ENCODE measurements around the gene TMPRSS7. TPM values are rescaled to one million over a fixed set of nuclear protein-coding genes. Genes with fewer than 3 reads are reported as not detected.
"Not testable (repeated sequence)": the region's sequence is repeated elsewhere in the genome, so short reads cannot be mapped to it uniquely, and the experiment has no call there.

Gene TMPRSS7
- total RNA-seq, 4 donors from 2014 or later, result not detected

DNA sequence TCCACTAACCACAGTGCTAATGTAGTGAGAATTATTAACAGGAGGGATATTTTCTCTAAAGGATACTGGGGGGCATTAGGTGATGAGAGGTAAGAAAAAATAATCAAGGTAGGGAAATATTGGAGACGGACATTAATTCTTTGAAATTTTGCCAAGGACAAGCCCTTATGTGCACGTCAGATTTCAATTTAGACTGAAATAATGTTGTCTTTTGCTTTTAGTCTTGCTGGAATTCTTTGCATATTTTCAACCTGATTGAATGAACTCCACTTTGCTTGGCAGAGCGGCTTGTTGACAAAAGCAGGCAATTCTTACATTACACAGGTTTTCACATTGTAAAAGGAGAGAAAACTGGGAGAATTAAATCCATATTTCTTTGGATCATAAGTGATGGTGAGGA, 26.6 kb downstream of the TMPRSS7 start:
- H3K9me3 ChIP-seq, result no peaks in the 10 kb centered on the region
- no peaks in the 10 kb centered on the region for H3K4me1 ChIP-seq
- H3K27ac ChIP-seq, result no peak overlapping the region
- no peak for DNase-seq
- no peak overlapping the region for H3K4me3 ChIP-seq
- H3K36me3 ChIP-seq, result no peaks in the 10 kb centered on the region
- no peak for TF ChIP-seq POLR2A (IDR thresholded peaks at IDR 0.05)
- TF ChIP-seq, protein P1, sequence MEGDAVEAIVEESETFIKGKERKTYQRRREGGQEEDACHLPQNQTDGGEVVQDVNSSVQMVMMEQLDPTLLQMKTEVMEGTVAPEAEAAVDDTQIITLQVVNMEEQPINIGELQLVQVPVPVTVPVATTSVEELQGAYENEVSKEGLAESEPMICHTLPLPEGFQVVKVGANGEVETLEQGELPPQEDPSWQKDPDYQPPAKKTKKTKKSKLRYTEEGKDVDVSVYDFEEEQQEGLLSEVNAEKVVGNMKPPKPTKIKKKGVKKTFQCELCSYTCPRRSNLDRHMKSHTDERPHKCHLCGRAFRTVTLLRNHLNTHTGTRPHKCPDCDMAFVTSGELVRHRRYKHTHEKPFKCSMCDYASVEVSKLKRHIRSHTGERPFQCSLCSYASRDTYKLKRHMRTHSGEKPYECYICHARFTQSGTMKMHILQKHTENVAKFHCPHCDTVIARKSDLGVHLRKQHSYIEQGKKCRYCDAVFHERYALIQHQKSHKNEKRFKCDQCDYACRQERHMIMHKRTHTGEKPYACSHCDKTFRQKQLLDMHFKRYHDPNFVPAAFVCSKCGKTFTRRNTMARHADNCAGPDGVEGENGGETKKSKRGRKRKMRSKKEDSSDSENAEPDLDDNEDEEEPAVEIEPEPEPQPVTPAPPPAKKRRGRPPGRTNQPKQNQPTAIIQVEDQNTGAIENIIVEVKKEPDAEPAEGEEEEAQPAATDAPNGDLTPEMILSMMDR (IDR thresholded peaks at IDR 0.05), result no peak
- intact Hi-C loops (cut with DNase I), result no loop called here
- WGBS, 2 donors, result 61 to 80% methylated on average over 3 of the region's 3 CpGs
- H3K27me3 ChIP-seq, result no peaks in the 10 kb centered on the region

DNA sequence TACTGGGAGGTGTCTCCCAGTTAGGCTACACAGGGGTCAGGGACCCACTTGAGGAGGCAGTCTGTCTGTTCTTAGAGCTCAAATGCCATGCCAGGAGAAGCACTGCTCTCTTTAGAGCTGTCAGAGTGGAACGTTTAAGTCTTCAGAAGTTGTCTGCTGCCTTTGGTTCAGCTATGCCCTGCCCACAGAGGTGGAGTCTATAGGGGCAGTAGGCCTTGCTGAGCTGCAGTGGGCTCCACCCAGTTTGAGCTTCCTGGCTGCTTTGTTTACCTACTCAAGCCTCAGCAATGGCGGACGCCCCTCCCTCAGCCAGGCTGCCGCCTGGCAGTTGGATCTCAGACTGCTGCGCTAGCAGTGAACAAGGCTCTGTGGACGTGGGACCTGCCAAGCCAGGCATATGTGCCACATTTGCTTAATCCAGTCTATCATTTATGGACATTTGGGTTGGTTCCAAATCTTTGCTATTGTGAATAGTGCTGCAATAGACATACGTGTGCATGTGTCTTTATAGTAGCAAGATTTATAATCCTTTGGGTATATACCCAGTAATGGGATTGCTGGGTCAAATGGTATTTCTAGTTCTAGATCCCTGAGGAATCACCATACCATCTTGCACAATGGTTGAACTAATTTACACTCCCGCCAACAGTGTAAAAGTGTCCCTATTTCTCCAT, 38.0 kb downstream of the TMPRSS7 start:
- peak overlapping the region in 3 of 4 donors; percentile 35 to 63 (median 42) for H3K27ac ChIP-seq
- peak in 1 of 4 donors; percentile 25 for TF ChIP-seq POLR2A (IDR thresholded peaks at IDR 0.05)
- H3K36me3 ChIP-seq; H3K9me3 ChIP-seq; intact Hi-C loops (cut with DNase I); DNase-seq; H3K27me3 ChIP-seq; H3K4me3 ChIP-seq: not testable (repeated sequence)
- WGBS, 2 donors, result 76 to 90% methylated on average over 2 to 5 of the region's 8 CpGs
- H3K4me1 ChIP-seq, result peaks cover 0 to 32% (median 3%) of the 10 kb centered on the region in 3 donors

DNA sequence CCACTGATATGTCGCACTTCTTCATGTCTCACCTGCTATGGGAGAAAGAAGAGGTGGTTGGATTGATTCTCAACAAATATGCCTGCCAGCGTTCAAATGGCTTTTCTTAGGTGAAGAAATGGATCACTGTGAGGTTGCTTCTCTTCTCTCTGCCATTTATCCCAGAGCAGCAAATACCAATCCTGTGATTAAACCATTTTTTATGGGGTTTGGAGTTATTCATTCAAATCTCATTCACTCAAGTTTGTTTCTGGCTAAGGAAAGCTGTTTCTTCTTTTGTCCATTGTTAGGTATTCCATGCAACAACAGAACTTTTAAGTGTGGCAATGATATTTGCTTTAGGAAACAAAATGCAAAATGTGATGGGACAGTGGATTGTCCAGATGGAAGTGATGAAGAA, 39.5 kb downstream of the TMPRSS7 start:
- H3K4me1 ChIP-seq, result peaks cover 0 to 32% (median 3%) of the 10 kb centered on the region in 3 donors
- no peak for DNase-seq
- 82 to 88% methylated on average over 2 of the region's 2 CpGs for WGBS, 2 donors
- no peak for TF ChIP-seq POLR2A (IDR thresholded peaks at IDR 0.05)
- TF ChIP-seq, protein P1 (IDR thresholded peaks at IDR 0.05), result no peak
- H3K27me3 ChIP-seq, result no peaks in the 10 kb centered on the region
- peak overlapping the region in 3 of 4 donors; percentile 63 to 83 (median 81) for H3K27ac ChIP-seq
- intact Hi-C loops (cut with DNase I), result no loop called here
- no peaks in the 10 kb centered on the region for H3K9me3 ChIP-seq
- H3K36me3 ChIP-seq, result no peaks in the 10 kb centered on the region
- H3K4me3 ChIP-seq, result no peak overlapping the region

DNA sequence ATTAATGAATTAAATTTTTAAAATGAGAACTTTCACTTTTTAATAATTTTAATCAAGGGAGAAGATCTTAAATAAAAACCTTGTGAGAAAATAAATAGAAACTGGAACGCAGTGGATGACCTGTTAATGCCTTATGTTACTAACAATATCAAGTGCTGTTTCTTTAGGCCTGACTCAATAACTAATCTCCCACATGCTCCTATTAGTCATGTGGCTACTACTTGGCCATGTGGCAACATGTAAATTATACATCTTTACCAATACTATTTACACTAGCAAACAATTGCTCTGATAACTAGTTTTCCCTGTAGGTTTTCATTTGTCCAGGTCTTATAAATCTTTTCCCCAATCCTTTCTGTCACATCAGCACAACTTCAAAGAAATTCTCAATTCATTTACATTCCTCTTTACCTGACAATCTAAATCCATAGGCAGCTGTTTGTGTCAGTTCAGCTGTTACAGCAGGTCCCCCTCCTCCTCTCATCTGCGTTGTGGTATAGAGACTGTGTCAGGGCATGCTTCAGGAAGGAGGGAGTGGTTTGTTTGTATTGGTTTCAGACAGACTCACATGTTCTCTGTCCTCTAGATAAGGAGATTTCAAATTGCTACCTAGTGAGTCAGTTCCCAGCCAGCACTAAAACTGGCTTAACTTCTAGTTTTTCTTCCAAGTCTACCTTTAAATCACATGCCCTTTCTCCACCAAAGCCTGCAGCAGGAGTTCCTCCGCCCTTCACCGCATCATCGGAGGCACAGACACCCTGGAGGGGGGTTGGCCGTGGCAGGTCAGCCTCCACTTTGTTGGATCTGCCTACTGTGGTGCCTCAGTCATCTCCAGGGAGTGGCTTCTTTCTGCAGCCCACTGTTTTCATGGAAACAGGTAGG, 40.3 kb downstream of the TMPRSS7 start:
- Histone ChIP-seq H3K4me3 (no peak overlapping the region), H3K36me3 (no peaks in the 10 kb centered on the region), H3K27me3 (no peaks in the 10 kb centered on the region), H3K4me1 (peaks cover 0 to 32% (median 3%) of the 10 kb centered on the region in 3 donors), H3K9me3 (no peaks in the 10 kb centered on the region), H3K27ac (peak overlapping the region; percentile 47 to 83 (median 72))
- no peak for DNase-seq
- intact Hi-C loops (cut with DNase I), result no loop called here
- TF ChIP-seq, protein P1 (IDR thresholded peaks at IDR 0.05), result no peak
- peak in 1 of 4 donors; percentile 16 for TF ChIP-seq POLR2A (IDR thresholded peaks at IDR 0.05)
- 21 to 28% methylated on average over 6 of the region's 6 CpGs for WGBS, 2 donors

DNA sequence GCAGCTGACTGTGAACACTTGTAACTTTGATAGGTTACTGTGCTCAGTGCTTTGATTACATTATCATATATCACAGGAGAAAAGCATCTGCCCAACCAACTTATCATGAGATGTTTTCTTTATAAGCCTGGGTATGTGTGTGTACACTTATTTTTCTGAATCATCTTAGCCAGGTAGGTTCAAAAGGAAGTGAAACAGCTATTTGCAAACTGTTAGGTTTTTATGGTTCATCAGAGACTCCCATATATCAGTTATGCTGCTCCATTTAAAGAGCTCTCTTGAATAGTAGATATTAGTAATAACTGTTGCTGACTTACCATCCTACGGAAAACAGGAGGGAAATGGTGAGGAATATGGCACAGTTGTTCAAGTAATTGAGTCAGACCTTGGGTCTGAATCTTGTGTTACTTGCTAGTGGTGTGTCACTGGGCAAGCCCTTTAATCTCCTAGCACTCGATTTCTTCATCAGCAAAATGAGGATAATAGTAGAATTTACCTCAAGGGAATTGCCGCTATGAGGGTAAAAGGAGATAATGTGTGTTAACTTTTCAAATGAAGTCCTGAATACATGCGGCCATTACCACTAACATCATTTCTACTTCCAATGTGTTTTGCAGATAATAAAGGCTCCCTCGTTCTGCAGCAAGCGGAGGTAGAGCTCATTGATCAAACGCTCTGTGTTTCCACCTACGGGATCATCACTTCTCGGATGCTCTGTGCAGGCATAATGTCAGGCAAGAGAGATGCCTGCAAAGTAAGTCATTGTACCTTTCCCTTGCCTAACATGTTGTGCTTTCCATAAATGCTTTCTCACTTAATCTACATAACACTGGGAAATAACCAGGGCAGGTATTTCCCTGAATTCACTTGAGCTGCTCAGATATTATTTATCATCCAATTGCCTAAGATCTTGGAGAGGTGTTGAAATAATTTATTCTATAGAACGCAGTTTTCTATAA, 43.9 kb downstream of the TMPRSS7 start:
- H3K9me3 ChIP-seq, result no peaks in the 10 kb centered on the region
- no peak overlapping the region for H3K27ac ChIP-seq
- no peaks in the 10 kb centered on the region for H3K27me3 ChIP-seq
- 71 to 80% methylated on average over 10 of the region's 10 CpGs for WGBS, 2 donors
- no peak for DNase-seq
- intact Hi-C loops (cut with DNase I), result no loop called here
- no peak overlapping the region for H3K4me3 ChIP-seq
- no peaks in the 10 kb centered on the region for H3K36me3 ChIP-seq
- TF ChIP-seq, protein P1 (IDR thresholded peaks at IDR 0.05), result no peak
- TF ChIP-seq POLR2A (IDR thresholded peaks at IDR 0.05), result no peak
- H3K4me1 ChIP-seq, result peaks cover 0 to 23% (median 3%) of the 10 kb centered on the region in 3 donors
